ENCODE data around the gene SEC14L2. TPM values are rescaled to one million over a fixed set of nuclear protein-coding genes. Genes with fewer than 3 reads are reported as not detected.

SEC14L2 gene
- total RNA-seq, 1 experiment from 2014 or later, result 4.2 TPM

- Histone ChIP-seq H3K36me3 (replicated peaks; ENCODE audit: control insufficient read depth, insufficient read depth, low read length) (peaks cover 3% of the 10 kb centered on the region), H3K4me3 (ENCODE audit: insufficient read depth, low read depth, low read length) (peak overlapping the region; percentile 85)
- DNase-seq, result peak; percentile 97
Observed at GRCh38 chr22:30423959-30424533, 27.2 kb downstream of the SEC14L2 start.

GRCh38 chr22:30424534-30425326 is 27.9 kb downstream of the SEC14L2 start:
- Histone ChIP-seq H3K4me3 (ENCODE audit: insufficient read depth, low read depth, low read length) (peak overlapping the region; percentile 85), H3K27me3 (ENCODE audit: control insufficient read depth, insufficient read depth, low read length) (no peaks in the 10 kb centered on the region), H3K36me3 (replicated peaks; ENCODE audit: control insufficient read depth, insufficient read depth, low read length) (peaks cover 3% of the 10 kb centered on the region)
- DNase-seq, result no peak

More at GRCh38 chr22:30423959-30424533, 27.2 kb downstream of the SEC14L2 start:
- no peaks in the 10 kb centered on the region for H3K27me3 ChIP-seq (ENCODE audit: control insufficient read depth, insufficient read depth, low read length)

- Histone ChIP-seq H3K36me3 (replicated peaks; ENCODE audit: control insufficient read depth, insufficient read depth, low read length) (peaks cover 3% of the 10 kb centered on the region), H3K4me3 (ENCODE audit: insufficient read depth, low read depth, low read length) (peak overlapping the region; percentile 85), H3K27me3 (ENCODE audit: control insufficient read depth, insufficient read depth, low read length) (no peaks in the 10 kb centered on the region)
- DNase-seq, result no peak
Observed at GRCh38 chr22:30425327-30425615, 28.5 kb downstream of the SEC14L2 start.

- peaks cover 3% of the 10 kb centered on the region for H3K36me3 ChIP-seq (replicated peaks; ENCODE audit: control insufficient read depth, insufficient read depth, low read length)
- H3K27me3 ChIP-seq (ENCODE audit: control insufficient read depth, insufficient read depth, low read length), result no peaks in the 10 kb centered on the region
- DNase-seq, result peak; percentile 91
- H3K4me3 ChIP-seq (ENCODE audit: insufficient read depth, low read depth, low read length), result peak within 1 kb of the TSS; percentile 85
Observed at GRCh38 chr22:30425616-30426387, 29.0 kb downstream of the SEC14L2 start, which contains the start of gene MTFP1. Gene MTFP1, plus strand, starts transcription at chr22:30425768. Its CDS starts 112 bp downstream, at chr22:30425880.

GRCh38 chr22:30426388-30427353 is 29.9 kb downstream of the SEC14L2 start:
- DNase-seq, result peak; percentile 92
- Histone ChIP-seq H3K36me3 (replicated peaks; ENCODE audit: control insufficient read depth, insufficient read depth, low read length) (peaks cover 3% of the 10 kb centered on the region), H3K4me3 (ENCODE audit: insufficient read depth, low read depth, low read length) (peak overlapping the region; percentile 85), H3K27me3 (ENCODE audit: control insufficient read depth, insufficient read depth, low read length) (no peaks in the 10 kb centered on the region)

- Histone ChIP-seq H3K4me3 (ENCODE audit: insufficient read depth, low read depth, low read length) (no peak overlapping the region), H3K27me3 (ENCODE audit: control insufficient read depth, insufficient read depth, low read length) (no peaks in the 10 kb centered on the region), H3K36me3 (replicated peaks; ENCODE audit: control insufficient read depth, insufficient read depth, low read length) (peaks cover 3% of the 10 kb centered on the region)
- DNase-seq, result no peak
Observed at GRCh38 chr22:30427871-30428270, 31.1 kb downstream of the SEC14L2 start.

- Histone ChIP-seq H3K27me3 (ENCODE audit: control insufficient read depth, insufficient read depth, low read length) (no peaks in the 10 kb centered on the region), H3K4me3 (ENCODE audit: insufficient read depth, low read depth, low read length) (no peak overlapping the region), H3K36me3 (replicated peaks; ENCODE audit: control insufficient read depth, insufficient read depth, low read length) (peaks cover 3% of the 10 kb centered on the region)
- peak; percentile 59 for DNase-seq
Observed at GRCh38 chr22:30429887-30430286, 33.1 kb downstream of the SEC14L2 start.

- no peaks in the 10 kb centered on the region for H3K27me3 ChIP-seq (ENCODE audit: control insufficient read depth, insufficient read depth, low read length)
- H3K36me3 ChIP-seq (replicated peaks; ENCODE audit: control insufficient read depth, insufficient read depth, low read length), result peaks cover 3% of the 10 kb centered on the region
- H3K4me3 ChIP-seq (ENCODE audit: insufficient read depth, low read depth, low read length), result no peak overlapping the region
- DNase-seq, result peak; percentile 70
Observed at GRCh38 chr22:30430933-30431332, 34.1 kb downstream of the SEC14L2 start.

- Histone ChIP-seq H3K36me3 (replicated peaks; ENCODE audit: control insufficient read depth, insufficient read depth, low read length) (peaks cover 3% of the 10 kb centered on the region), H3K4me3 (ENCODE audit: insufficient read depth, low read depth, low read length) (no peak overlapping the region), H3K27me3 (ENCODE audit: control insufficient read depth, insufficient read depth, low read length) (no peaks in the 10 kb centered on the region)
- no peak for DNase-seq
Observed at GRCh38 chr22:30432096-30432495, 35.3 kb downstream of the SEC14L2 start.

- no peak overlapping the region for H3K4me3 ChIP-seq (ENCODE audit: insufficient read depth, low read depth, low read length)
- no peak for DNase-seq
- peaks cover 3% of the 10 kb centered on the region for H3K36me3 ChIP-seq (replicated peaks; ENCODE audit: control insufficient read depth, insufficient read depth, low read length)
- no peaks in the 10 kb centered on the region for H3K27me3 ChIP-seq (ENCODE audit: control insufficient read depth, insufficient read depth, low read length)
Observed at GRCh38 chr22:30432520-30432919, 35.7 kb downstream of the SEC14L2 start.

- Histone ChIP-seq H3K36me3 (replicated peaks; ENCODE audit: control insufficient read depth, insufficient read depth, low read length) (peaks cover under 1% of the 10 kb centered on the region), H3K4me3 (ENCODE audit: insufficient read depth, low read depth, low read length) (no peak overlapping the region), H3K27me3 (ENCODE audit: control insufficient read depth, insufficient read depth, low read length) (no peaks in the 10 kb centered on the region)
- DNase-seq, result no peak
Observed at GRCh38 chr22:30433227-30433626, 36.4 kb downstream of the SEC14L2 start.

- H3K27me3 ChIP-seq (ENCODE audit: control insufficient read depth, insufficient read depth, low read length), result no peaks in the 10 kb centered on the region
- no peak overlapping the region for H3K4me3 ChIP-seq (ENCODE audit: insufficient read depth, low read depth, low read length)
- H3K36me3 ChIP-seq (replicated peaks; ENCODE audit: control insufficient read depth, insufficient read depth, low read length), result no peaks in the 10 kb centered on the region; the same call in 1 of the 2 replicates
- DNase-seq, result no peak
Observed at GRCh38 chr22:30433773-30434172, 37.0 kb downstream of the SEC14L2 start.

GRCh38 chr22:30434843-30435242 is 38.0 kb downstream of the SEC14L2 start:
- no peak overlapping the region for H3K4me3 ChIP-seq (ENCODE audit: insufficient read depth, low read depth, low read length)
- no peaks in the 10 kb centered on the region for H3K27me3 ChIP-seq (ENCODE audit: control insufficient read depth, insufficient read depth, low read length)
- no peak for DNase-seq
- H3K36me3 ChIP-seq (replicated peaks; ENCODE audit: control insufficient read depth, insufficient read depth, low read length), result no peaks in the 10 kb centered on the region

- DNase-seq, result no peak
- Histone ChIP-seq H3K36me3 (replicated peaks; ENCODE audit: control insufficient read depth, insufficient read depth, low read length) (no peaks in the 10 kb centered on the region), H3K27me3 (ENCODE audit: control insufficient read depth, insufficient read depth, low read length) (no peaks in the 10 kb centered on the region), H3K4me3 (ENCODE audit: insufficient read depth, low read depth, low read length) (no peak overlapping the region)
Observed at GRCh38 chr22:30435674-30436126, 38.9 kb downstream of the SEC14L2 start.
